OCI-LY7 (cell line): Measurements from ENCODE around the gene CCR4. TPM values are rescaled to one million over a fixed set of nuclear protein-coding genes. Genes with fewer than 3 reads are reported as not detected.
"Not testable (repeated sequence)": the region's sequence is repeated elsewhere in the genome, so short reads cannot be mapped to it uniquely, and the experiment has no call there.

ENCODE experiments used
- BruUV-seq: library from RNA; stranded (reverse); fragments of 400-500 nt; replicated peaks from 2 replicates; lab custom pipeline; 2021; lab: Mats Ljungman, UMichigan
- CTCF ChIA-PET: fragments of 300-600 bp; sonication (Branson Sonifier 250); formaldehyde crosslinking; loops from one replicate; lab custom pipeline; 2022; ENCODE audit warnings: antibody characterized with exemption; ENCODE audit not compliant: unreplicated experiment; lab: Charles Lee
- POLR2A ChIA-PET: fragments of 300-600 bp; sonication (Branson Sonifier 250); formaldehyde crosslinking; loops from one replicate; lab custom pipeline; 2022; ENCODE audit warnings: antibody characterized with exemption; lab: Charles Lee
- DNase-seq: peaks from one replicate; pipeline ENCODE4 v3.0.0-alpha.2; 2015; ENCODE audit warnings: low spot score
- H2AFZ ChIP-seq: fragments of 200-600 bp; sonication (generic), shearing (Covaris generic); 2 replicates; pipeline ENCODE4 v1.6.1; 2014; ENCODE audit warnings: mild to moderate bottlenecking, antibody characterized with exemption, low read length, moderate library complexity
- H3K27ac ChIP-seq: fragments of 200-600 bp; sonication (generic); 2 replicates; pipeline ENCODE4 v1.5.1; 2014; ENCODE audit warnings: mixed run types, low read depth, mild to moderate bottlenecking, moderate library complexity, low read length, inconsistent platforms; ENCODE audit not compliant: poor library complexity, severe bottlenecking
- H3K36me3 ChIP-seq: fragments of 200-600 bp; sonication (generic); 2 replicates; pipeline ENCODE4 v1.6.1; 2014; ENCODE audit warnings: mild to moderate bottlenecking, antibody characterized with exemption, low read length, moderate library complexity, mixed read lengths; ENCODE audit not compliant: insufficient read depth
- H3K4me1 ChIP-seq: fragments of 200-600 bp; sonication (generic); 2 replicates; pipeline ENCODE4 v1.5.1; 2014; ENCODE audit warnings: mild to moderate bottlenecking, low read length; ENCODE audit not compliant: insufficient read depth, poor library complexity, severe bottlenecking
- H3K4me2 ChIP-seq: fragments of 200-600 bp; sonication (generic); 2 replicates; pipeline ENCODE4 v1.6.1; 2014; ENCODE audit warnings: mild to moderate bottlenecking, low read length
- H3K4me3 ChIP-seq: fragments of 200-600 bp; sonication (generic); 2 replicates; pipeline ENCODE4 v1.5.1; 2014; ENCODE audit warnings: mild to moderate bottlenecking, low read depth, low read length; ENCODE audit not compliant: poor library complexity, severe bottlenecking
- H3K79me2 ChIP-seq: fragments of 200-600 bp; sonication (generic); 2 replicates; pipeline ENCODE4 v1.6.1; 2016; ENCODE audit warnings: low read depth, mild to moderate bottlenecking, low read length, moderate library complexity, mixed read lengths; ENCODE audit not compliant: insufficient read depth
- H3K9me2 ChIP-seq: fragments of 200-600 bp; sonication (generic); 2 replicates; pipeline ENCODE4 v1.6.1; 2016; ENCODE audit warnings: mild to moderate bottlenecking, low read length, mixed read lengths; ENCODE audit not compliant: insufficient read depth
- H3K9me3 ChIP-seq: fragments of 200-600 bp; sonication (generic); 2 replicates; pipeline ENCODE4 v1.6.1; 2014; ENCODE audit warnings: mild to moderate bottlenecking, mixed run types, low read length, mixed read lengths
- H4K20me1 ChIP-seq: fragments of 200-600 bp; sonication (generic); 2 replicates; pipeline ENCODE4 v1.6.1; 2014; ENCODE audit warnings: mild to moderate bottlenecking, antibody characterized with exemption, low read length, moderate library complexity, mixed read lengths; ENCODE audit not compliant: insufficient read depth
- CTCF ChIP-seq: fragments of 200-600 bp; sonication (generic); conservative IDR thresholded peaks from 2 replicates; pipeline ENCODE4 v1.5.1; 2014; ENCODE audit warnings: mild to moderate bottlenecking, antibody characterized with exemption, low read length, moderate library complexity, mixed read lengths
- EZH2phosphoT487 ChIP-seq: fragments of 200-600 bp; sonication (generic); IDR thresholded peaks from 2 replicates; pipeline ENCODE4 v1.6.1; 2018; ENCODE audit warnings: low read depth, borderline replicate concordance, mild to moderate bottlenecking, mixed run types, antibody characterized with exemption, low read length, moderate library complexity, mixed read lengths
- intact Hi-C: fragments of 100-400 bp; cut with micrococcal nuclease; formaldehyde crosslinking; loops from one replicate; pipeline ENCODE4 v1.10.0; 2022; ENCODE audit not compliant: unreplicated experiment
- total RNA-seq, 2 experiments: library from RNA; depleted of rRNA in 1 of 2; stranded (reverse); fragments of >200 nt in 1 of 2; shearing (Covaris generic) in 1 of 2; gene quantifications; 2 replicates each; pipeline ENCODE4 v1.2.3, GENCODE V29; 2014 to 2022

CCR4 gene
- total RNA-seq, 2 experiments from 2014 or later = not detected

DNA sequence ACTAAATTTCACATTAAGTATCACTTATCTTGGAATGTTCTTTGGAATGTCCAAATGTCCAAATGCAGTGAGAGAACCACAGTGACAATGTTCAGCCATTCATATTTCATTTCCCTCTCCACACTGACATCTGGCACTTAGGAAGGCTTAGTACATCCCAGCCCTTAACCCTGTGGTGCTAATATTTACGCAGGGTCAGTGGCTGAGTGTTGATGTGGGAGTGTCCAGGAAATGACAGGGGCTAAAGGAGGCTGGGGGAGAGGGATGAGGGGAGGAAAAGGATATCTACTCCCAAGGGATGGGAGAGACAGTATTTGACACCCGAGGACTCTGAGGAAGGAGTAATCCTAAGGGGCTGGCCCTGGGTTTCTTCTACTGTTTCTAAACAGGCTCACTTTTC, 14.1 kb upstream of the CCR4 start:
- Histone ChIP-seq H4K20me1 (no peaks in the 10 kb centered on the region), H2AFZ (no peak overlapping the region), H3K9me3 (no peaks in the 10 kb centered on the region), H3K79me2 (no peaks in the 10 kb centered on the region), H3K27ac (no peak overlapping the region), H3K4me2 (no peak overlapping the region), H3K4me1 (no peaks in the 10 kb centered on the region), H3K36me3 (no peaks in the 10 kb centered on the region), H3K9me2 (no peaks in the 10 kb centered on the region), H3K4me3 (no peak overlapping the region)
- TF ChIP-seq CTCF (no peak), EZH2phosphoT487 (no peak)
- DNase-seq = no peak
- CTCF ChIA-PET = no interaction called here
- POLR2A ChIA-PET = no interaction called here
- intact Hi-C loops = no loop called here
- no TSS peak for BruUV-seq

DNA sequence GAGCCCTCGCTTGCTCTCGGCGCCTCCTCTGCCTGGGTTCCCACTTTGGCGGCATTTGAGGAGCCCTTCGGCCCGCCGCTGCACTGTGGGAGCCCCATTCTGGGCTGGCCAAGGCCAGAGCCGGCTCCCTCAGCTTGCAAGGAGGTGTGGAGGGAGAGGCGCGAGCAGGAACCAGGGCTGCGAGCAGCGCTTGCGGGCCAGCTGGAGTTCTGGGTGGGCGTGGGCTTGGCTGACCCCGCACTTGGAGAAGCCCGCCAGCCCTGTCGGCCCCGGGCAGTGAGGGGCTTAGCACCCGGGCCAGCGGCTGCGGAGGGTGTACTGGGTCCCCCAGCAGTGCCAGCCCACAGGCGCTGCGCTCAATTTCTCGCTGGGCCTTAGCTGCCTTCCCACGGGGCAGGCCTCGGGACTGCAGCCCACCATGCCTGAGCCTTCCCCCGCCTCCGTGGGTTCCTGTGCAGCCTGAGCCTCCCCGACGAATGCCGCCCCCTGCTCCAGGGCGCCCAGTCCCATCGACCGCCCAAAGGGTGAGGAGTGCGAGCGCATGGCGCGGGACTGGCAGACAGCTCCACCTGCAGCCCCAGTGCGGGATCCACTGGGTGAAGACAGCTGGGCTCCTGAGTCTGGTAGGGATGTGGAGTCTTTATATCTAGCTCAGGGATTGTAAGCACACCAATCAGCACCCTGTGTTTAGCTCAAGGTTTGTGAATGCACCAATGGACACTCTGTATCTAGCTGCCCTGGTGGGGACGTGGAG, 11.7 kb upstream of the CCR4 start:
- POLR2A ChIA-PET, H3K4me1 ChIP-seq, H2AFZ ChIP-seq, H3K36me3 ChIP-seq, H3K79me2 ChIP-seq, H3K4me2 ChIP-seq, DNase-seq, H3K9me3 ChIP-seq, CTCF ChIA-PET, H3K4me3 ChIP-seq, H3K9me2 ChIP-seq, H3K27ac ChIP-seq, intact Hi-C loops, H4K20me1 ChIP-seq, BruUV-seq: not testable (repeated sequence)

GRCh38 chr3:32940726-32941125, 10.7 kb upstream of the CCR4 start:
- Histone ChIP-seq H4K20me1 (no peaks in the 10 kb centered on the region), H3K79me2 (no peaks in the 10 kb centered on the region), H3K9me2 (no peaks in the 10 kb centered on the region), H2AFZ (no peak overlapping the region), H3K4me1 (no peaks in the 10 kb centered on the region), H3K4me3 (no peak overlapping the region), H3K9me3 (no peaks in the 10 kb centered on the region), H3K36me3 (no peaks in the 10 kb centered on the region), H3K4me2 (no peak overlapping the region), H3K27ac (no peak overlapping the region)
- POLR2A ChIA-PET = no interaction called here
- intact Hi-C loops = no loop called here
- BruUV-seq = no TSS peak
- CTCF ChIA-PET = no interaction called here
- TF ChIP-seq CTCF (no peak), EZH2phosphoT487 (no peak)
- no peak for DNase-seq
